ENCODE data around the gene FBXL20.

- TF ChIP-seq CTCF (IDR thresholded peaks at IDR 0.05) (no peak), POLR2A (IDR thresholded peaks at IDR 0.05) (no peak)
These were observed 189.1 kb downstream of the FBXL20 start for GRCh38 chr17:39212195-39212810.

Measured in Peyer's patch (tissue), 4 donors.